Erythroblast (primary cell): ENCODE results near the gene EFNA3.

Experiments
- GATA1 ChIP-seq: IDR thresholded peaks from 2 replicates; pipeline ENCODE4 v1.6.1; 2011; ENCODE audit warnings: low read depth, mild to moderate bottlenecking, control low read depth, low read length, moderate library complexity
- POLR2A ChIP-seq: IDR thresholded peaks from 2 replicates; pipeline ENCODE4 v1.6.1; 2011; ENCODE audit warnings: mild to moderate bottlenecking, low read length

- TF ChIP-seq POLR2A: peak; percentile 46
- no peak for TF ChIP-seq GATA1
These were observed 27.9 kb upstream of the EFNA3 start, which contains the start of gene ADAM15 for GRCh38 chr1:155050560-155051341.
